HK-2 (cell line): Measurements from ENCODE around the gene INTS1.

Experiments
- DNase-seq: peaks from one replicate; pipeline ENCODE4 v3.0.0-alpha.2; 2018; ENCODE audit not compliant: unreplicated experiment

INTS1 gene

DNA sequence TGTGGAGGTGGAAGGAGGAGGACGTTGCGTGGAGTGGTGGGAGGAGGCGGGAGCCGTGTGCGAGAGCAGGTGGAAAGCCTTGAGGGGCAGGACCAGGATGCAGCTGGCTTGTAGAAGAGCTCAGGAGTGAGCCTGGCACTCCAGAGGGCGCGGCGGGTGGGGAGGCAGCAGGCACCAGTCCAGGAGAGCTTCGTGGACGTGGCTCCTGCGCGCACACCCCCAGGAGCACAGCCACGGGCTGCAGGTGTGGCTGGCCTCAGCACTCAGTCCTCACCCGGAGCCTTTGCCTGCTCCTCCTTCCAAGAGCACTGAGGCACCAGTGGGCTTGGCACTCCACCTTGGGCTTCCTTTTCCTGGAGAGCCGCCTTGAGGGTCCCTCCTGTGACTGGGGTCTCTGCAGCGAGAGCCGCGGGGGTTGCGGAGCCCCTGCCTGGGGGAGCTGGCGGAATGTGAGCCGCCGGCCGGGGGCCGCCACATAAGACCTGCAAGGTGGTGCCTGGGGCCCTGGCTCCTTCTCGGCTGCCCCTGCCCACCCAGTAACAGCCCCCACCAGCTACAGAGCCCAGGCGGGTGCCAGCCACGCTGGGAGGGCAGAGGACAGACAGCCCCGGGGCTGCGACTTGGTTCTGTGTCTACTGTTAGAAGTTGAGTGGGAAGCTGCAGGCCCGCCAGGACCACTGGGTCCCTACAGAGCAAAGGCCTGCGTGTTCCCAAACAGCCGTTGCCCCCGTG, 37.4 kb upstream of the INTS1 start:
- no peak for DNase-seq

DNA sequence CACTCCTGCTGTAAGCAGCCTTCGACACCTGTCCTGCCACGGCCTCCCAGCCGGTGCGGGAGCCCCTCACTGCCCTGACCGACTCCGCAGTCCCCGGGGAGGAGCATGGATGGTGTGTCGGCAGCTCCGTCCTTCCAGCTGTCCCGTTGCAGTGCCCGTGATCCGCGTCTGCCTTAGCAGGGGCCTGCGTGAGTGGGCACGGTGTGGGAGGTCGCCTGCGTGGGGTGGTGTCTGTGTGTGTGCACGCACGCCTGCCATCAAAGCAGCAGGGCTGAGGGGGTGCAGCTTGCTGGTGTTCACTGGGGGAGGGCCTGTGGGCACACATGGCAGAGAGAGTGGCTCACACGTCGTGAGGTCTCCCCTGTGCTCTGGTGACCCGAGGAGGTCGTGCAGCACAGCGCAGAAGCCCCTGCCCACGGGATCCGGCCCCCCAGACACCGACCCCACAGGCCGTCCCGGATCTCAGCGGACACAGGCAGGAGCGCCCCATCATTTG, 36.6 kb upstream of the INTS1 start:
- no peak for DNase-seq

DNA sequence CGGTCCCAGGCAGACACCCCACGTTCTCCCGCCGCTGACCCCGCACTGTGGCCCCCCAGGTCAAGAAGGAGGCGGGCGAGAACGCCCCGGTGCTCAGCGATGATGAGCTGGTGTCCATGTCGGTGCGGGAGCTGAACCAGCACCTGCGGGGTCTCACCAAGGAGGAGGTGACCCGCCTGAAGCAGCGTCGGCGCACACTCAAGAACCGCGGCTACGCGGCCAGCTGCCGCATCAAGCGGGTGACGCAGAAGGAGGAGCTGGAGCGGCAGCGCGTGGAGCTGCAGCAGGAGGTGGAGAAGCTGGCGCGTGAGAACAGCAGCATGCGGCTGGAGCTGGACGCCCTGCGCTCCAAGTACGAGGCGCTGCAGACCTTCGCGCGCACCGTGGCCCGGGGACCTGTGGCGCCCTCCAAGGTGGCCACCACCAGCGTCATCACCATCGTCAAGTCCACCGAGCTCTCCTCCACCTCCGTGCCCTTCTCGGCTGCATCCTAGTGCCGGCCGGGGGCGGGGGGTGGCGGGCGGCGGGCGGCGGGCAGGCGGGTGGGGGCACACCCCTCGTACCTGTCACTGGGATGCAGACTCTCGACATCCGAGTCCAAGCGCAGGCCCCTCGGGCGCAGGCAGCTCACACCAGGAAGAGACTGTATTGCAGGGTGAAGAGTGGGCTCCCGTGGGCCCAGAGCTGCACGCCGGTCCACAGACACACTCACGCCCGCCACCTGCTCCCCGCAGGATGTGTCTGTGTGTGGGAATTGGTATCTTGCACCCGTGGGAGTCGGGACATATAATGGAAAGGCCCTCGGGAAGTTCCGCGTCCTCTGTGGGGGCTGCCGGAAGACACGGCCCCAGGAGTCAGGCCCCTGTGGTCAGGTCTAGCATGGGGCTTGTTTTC, 35.9 kb upstream of the INTS1 start:
- no peak for DNase-seq

DNA sequence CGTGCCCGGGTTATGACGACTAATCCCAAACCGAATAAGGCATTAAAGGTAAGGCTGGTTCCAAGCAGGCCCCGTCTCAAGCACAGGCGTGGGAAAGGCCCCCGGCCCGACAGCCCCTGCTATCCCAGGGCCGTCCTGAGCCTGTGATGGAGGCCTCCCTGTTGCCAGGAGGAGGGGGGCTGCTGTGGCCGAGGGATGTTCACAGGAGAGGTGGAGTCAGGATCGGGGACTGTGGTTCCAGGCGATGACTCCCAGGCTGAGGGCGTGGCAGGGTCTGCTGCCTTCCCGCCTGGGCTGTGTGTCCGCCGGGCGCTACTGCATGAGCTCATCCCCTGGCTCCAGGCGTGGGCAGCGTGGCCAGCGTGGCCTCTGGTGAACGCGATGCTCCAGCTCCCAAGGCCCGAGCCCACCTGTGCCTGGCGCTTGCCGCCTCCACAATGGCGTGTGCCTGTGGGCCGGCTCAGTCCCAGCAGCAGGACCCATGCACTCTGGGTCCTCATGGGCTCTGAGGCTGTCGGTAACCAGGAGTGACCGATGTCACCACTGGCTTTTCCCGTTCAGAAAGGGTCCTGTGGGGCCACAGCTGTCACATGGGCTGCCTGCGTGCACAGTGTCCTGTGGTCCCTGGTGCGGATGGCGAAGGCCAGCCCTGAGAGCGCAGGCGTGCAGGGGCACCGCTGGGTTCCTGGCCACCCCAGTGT, 35.1 kb upstream of the INTS1 start:
- DNase-seq = no peak

DNA sequence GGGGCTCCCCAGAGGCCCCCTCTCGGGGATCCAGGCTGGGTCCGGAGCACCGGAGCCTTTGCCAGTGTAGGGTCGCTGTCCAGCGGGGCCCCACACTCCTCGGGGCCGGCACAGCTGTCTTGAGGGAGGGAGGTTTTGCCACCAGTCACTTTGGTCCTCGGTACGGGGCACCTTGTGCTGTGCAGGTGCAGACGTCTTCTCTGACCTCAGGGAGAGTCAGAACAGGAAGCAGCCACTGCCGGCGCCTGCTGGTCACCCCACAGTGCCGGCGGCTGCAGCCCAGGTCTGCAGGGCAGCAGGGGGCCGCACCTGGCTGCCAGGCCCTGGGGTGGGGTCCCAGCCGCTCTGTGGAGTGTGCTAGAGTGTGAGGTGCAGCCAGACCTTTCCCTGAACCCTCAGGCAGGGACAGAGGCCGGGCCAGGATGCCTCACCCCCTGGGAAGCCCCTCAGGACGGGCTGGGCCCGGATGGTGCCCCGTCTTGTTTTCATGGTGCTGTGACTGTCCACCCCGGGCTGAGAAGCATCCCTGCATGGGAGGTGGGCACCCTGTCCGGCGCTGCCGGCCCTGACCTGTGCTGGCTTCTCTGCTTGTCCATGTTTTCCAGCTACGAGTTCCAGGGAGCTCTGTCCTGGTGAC, 34.5 kb upstream of the INTS1 start:
- DNase-seq = no peak

DNA sequence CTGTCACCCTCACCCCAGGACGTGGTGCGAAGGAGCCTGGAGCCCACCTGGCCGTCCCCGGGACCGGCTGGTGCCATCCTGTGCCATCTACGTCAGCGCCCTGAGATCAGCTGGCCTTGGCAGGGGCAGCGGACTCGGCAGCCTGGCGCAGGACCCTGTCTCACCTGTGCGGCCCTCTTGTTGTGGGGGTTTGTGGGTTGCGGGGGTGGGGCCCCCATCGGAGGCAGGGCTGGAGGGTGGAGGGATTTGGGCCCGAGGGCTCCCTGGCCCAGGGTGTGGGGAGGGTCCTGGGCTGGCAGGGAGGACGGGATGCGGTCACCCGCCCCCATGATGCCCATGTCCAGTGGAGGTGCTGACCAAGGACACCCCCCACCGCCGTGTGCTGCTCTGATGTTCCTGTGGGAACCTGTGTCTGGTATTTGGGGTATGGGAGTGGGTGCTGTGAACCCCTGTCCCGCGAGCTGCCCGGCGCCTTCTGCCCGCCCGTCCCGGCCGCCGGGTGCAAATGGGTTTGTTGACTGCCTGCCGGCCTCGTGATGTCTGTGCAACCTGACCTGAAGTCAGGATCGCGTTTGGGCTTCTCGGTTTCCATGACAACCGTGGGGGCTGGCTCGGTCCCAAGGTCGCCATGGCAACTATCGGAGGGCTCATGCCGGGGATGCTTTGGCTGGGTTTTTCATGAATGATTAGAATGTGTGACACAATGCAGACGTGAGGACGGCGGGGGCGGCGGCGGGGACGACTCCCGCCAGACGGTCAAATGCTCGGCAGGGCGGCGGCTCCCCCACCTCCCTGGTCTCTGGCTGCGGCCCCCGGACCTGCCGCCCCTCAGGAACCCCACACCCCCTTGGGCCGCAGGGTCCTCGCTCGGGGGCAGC, 33.6 kb upstream of the INTS1 start:
- DNase-seq = peak; percentile 92

DNA sequence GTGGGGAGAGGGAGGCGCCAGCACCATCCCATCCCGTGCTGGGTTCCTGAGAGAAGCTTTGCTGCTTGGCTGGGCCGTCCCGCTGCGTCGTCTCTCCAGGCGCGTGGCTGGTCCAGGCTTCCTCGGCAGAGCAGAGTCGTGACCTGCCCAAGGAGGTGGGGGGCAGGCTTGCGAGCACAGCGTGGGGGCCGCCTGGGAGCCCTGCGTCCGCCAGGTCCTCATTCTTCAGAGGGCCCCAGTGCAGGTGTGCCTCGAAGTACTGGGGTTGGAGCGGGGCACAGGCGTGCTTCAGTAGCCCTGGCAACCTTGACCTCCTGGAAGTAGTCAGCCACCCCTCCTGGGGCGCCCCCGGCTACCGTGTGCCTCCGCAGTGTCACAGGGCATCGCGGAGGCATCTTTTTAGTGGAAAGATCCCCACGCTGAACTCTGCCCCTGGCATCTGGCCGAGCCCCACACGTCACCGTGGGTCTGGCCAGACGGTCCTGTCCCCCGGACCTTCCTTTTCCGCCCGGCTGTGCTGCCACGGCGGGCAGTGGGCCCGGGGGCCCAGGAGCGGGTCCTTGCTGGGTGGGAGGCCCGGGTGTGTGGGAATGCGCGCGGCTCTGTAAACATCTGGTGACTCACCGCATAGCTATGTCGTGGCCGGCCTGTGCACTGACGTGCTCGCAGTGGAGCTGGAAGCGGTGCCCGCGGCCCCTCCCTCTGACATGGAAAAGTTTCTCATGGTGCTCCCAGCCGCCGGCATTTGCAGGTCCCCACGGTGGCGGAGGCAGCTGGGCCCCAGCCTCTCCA, 32.8 kb upstream of the INTS1 start:
- peak; percentile 96 for DNase-seq

DNA sequence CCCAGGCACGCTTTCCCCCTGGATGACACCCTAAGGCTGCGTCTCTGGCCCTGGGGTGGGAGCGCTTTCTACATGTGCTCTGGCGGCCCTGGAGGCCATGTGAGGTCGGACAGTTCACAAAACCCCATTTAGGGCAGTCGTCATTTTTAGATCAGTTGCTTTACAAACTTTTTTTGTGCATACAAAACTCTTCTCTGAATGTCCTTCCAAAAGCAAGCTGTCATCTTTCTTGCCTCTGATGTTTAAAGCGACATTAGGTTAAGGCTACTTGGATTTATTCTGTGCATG, 32.2 kb upstream of the INTS1 start:
- no peak for DNase-seq

DNA sequence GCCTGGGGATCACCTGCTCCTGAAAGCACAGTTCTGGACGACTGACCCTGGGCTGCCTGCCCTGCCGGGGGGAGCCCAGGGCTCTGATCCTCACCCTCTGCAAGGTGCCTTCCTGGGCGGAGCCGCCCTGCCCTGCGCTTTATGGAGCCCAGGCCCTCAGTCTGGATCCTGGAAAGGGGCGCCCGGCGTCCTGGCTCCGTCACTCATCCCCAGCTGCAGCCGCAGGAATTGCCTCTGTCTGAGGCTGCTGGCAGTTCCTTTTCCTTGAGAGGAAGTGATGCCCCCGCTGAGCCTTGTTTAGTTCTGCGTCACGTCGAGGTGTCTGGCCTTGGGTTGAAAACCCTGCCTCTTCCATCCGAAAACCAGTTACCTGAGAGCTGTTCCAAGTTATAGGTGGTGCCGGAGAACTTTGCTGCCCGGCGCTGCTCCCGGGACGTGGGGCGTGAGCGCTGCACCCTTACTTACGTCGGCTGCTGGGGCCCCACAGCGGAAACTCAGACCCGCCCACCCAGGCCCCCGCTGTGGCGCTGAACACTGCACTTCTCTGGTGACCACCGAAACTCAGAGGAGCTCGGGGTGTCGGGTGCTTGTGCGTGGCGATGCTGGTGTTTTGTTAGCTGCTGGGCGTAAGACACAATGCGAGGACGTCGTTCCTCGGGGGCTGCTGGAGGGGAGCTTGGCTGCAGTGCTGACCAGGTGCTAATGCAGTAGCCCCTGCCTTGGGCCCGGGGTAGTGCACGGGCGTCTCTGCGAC, 31.7 kb upstream of the INTS1 start:
- DNase-seq = no peak

DNA sequence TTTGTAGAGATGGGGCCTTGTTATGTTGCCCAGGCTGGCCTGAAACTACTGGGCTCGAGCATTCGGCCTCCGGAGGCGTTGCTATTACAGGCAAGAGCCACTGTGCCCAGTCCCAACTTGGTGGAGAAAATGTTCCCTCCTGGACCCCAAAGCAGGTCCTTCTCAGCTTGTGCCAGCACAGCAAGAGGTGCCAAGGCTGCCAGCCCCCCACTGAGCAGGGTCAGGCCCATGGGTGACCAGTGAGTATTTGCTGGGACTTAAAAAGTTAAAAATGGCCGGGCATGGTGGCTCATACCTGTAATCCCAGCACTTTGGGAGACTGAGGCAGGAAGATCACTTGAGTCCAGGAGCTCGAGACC, 30.9 kb upstream of the INTS1 start:
- no peak for DNase-seq

DNA sequence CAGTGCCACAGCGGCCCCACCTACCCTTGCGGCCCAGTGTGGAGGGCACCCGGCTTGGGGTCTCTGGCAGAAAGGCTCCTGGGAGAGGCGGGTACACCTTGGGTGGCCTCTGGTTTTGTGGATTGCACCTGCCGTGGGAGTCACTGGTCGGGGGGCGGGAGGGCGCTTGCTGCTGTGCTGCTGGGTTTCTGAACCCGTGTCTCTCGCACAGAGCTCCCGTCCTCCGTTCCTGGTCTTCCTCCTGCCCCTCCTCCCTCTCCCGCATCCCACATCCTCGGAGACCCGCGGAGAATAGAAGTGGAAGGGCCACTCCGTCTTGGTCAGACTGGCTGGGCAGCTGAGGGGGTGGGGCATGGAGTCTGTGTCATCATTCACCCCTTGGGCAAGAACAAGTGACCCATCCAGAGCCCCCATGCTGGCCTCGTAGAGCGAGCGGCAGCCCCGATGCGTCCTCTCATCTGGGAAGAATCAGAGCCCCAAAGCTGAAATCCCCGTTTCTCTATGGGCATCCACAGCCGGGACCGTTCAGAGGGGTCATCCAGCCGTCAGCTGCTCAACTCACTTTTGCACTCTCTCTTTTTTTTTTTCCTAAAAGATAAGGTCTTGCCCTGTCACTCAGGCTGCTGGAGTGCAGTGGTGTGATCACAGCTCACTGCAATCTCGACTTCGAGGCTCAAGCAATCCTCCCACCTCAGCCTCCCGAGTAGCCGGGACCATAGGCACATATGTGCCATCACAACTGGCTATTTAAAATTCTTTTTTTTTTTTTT, 30.3 kb upstream of the INTS1 start:
- DNase-seq = no peak

DNA sequence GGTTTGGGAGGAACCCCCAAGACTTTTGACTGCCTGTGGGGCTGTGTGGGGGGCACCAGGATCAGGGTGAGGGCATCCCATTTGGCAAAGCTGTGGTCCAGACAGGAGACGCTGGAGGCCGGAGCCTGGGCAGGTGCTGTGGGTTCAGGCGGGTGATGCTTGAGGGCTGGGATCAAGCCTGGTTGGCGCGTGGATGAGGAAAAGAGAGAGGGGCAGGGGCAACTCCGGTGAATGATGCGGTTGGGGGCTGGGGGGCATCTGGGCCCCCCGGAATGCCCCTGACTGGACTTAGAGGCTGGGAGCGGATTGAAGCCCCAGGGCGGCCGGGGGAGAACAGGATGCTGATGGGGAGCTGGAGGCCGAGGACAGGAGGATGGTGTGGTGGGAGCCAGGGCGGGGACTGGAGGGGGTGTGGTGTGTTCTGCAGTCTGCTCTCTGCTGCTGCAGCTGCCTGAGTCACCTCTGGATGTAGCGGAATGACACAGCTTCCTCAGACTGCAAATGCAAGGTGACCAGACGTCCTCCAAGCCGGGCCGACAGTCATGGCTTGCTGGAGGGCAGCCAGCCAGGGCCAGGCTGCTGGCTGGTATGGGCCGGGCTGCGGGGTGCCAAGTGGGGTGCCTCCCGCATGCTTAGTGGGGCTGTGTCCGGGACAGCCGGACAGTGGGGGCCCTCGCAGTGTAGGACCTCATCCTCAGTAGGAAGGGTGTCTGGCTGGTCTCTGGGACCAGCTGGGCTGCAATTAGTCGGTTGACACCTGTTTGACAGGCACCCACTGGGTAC, 29.5 kb upstream of the INTS1 start:
- peak; percentile 87 for DNase-seq

DNA sequence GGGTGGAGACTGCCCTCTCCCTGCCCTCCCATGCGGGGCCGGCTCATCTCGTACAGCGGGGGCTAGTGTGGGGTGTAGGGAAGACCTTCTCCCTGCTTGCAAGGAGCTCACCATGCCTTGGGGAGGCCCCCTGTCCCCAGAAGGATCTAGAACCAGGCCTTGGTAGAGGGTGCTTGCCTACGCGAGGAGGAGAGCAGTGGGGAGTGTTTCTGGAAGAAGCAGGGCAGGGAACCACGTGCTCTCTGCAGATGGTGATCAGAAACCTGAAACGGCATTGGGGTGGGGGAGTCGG, 29.0 kb upstream of the INTS1 start:
- DNase-seq = no peak

DNA sequence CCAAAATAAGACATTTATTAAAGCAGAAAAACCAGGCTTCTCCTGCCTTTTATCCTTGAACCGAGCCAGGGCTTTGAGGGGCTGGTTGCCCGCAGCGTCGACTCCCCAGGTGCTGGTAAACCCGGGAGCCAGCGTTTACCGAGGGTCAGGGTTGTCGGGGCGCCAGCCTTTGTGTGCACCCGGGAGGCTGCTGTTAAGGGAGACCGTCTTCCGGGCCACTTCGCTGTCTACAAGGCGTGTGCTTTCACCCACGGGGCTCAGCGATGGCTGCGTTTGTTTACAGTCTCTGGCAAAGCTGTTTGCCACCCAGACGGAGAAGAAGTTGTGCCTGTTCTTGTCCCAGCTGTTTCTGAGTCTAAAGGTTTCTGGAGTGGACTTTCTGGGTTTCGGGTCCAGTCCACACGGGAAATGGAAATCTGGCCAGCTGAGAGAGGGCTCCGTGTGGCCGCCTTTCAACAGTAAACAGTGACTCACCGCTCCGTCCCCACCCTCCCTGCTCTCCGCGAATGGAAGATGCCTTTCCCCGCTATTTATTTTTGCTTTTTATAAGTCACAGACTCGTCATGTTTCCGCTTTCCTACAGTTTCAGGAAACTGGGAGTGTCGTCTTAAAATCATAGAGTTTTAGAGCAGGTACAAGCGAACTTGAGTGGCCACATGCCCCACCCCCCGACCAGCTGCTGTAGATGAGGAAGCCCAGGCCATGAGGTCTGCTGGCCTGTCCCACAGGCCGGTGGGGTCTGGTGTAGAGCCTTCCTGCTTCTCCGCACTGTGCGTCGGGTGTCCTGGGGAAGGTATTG, 28.5 kb upstream of the INTS1 start:
- peak; percentile 76 for DNase-seq

DNA sequence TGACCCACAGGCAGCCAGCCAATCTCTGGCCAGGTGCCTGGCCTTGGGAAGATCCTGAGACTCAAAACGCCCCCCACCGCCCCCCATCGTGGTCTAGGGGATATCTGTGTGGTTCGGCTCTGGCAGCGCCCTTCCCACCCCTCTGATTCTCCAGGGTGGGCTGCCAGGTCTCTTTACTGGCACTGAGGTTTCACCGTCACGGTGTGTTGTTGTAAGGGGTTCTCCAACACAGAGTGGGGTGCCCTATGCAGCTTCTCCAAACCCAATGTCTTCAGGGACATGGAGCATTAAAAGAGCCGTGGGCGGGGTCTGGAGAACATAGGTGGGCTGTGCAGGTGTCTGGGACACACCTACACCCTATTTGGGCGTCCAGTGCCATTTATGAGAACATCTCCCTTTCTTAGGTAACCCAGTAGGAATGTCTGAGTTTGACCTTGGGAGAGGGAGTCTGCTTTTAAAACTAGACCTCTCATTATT, 27.8 kb upstream of the INTS1 start:
- no peak for DNase-seq

DNA sequence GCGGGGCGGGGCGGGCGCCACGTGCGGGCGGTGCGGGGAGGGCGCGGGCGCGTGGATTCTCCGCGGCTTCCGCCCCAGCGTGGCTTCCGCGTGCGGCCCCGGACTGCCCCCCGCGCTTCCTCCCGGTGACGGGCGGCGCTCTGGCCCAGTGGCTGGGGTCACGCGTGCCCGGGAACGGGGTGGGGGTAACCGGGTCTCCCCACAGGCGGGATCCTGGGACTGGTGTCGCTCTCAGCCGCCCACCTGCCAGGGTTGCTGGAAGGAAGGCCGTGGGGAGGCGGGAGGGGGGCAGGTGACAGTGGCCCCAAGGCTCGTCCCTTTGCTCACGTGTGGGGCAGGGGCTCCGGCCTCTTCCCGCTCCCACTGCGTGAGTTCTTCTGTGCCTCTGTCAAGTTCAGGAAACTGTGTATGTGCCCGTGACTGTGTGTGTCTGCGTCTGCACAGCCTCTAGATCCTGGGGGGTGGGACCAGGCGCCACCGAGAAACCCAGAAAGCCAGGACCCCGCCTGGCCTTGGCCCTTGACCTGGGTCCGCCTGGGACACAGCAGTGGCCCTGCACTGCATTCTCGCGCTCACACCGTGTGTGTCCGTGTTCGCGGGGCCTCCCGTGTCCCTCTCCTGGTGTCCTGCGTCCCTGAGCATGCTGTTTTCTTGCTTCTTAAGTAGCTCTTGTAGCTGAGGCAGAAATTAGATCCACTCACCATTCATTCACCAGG, 27.2 kb upstream of the INTS1 start:
- no peak for DNase-seq

DNA sequence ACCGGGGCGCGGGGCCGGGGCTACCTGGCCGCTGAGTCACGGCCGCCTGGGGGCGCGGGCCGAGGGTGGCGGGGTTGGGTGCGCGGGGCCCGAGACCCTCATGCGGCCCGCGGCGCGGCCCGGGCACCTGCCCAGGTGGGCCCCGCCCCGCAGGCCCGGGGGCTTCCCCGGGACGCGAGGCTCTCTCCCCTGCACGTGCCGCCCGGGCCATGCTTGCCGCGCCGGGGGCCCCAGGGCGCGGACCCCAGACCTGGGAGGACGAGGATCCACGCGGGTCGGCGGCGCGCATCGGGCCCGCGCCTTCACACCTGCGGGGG, 26.7 kb upstream of the INTS1 start:
- DNase-seq = no peak
